Neural progenitor cell (in vitro differentiated cells): Measurements from ENCODE around the gene B3GAT1. TPM values are rescaled to one million over a fixed set of nuclear protein-coding genes. Genes with fewer than 3 reads are reported as not detected.

Experiments used
- DNase-seq: peaks from one replicate; pipeline ENCODE4 v3.0.0-alpha.2; 2016; ENCODE audit warnings: low spot score
- H2AFZ ChIP-seq: fragments of 200-600 bp; sonication (generic); replicated peaks from 2 replicates; pipeline ENCODE4 v1.6.1; 2016; ENCODE audit warnings: antibody characterized with exemption
- H3F3A ChIP-seq: fragments of 200-600 bp; sonication (generic); 2 replicates; pipeline ENCODE4 v1.6.1; 2016; ENCODE audit warnings: antibody characterized with exemption, low read depth
- H3K27ac ChIP-seq: fragments of 200-600 bp; sonication (generic); 2 replicates; pipeline ENCODE4 v1.5.1; 2016; ENCODE audit warnings: mild to moderate bottlenecking
- H3K27me3 ChIP-seq: fragments of 200-600 bp; sonication (generic); 2 replicates; pipeline ENCODE4 v1.6.1; 2016; ENCODE audit warnings: mild to moderate bottlenecking, moderate library complexity
- H3K36me3 ChIP-seq: fragments of 200-600 bp; sonication (generic); 2 replicates; pipeline ENCODE4 v1.5.1; 2016
- H3K4me1 ChIP-seq: fragments of 200-600 bp; sonication (generic); 2 replicates; pipeline ENCODE4 v1.6.1; 2016; ENCODE audit warnings: mixed run types
- H3K4me2 ChIP-seq: fragments of 200-600 bp; sonication (generic); 2 replicates; pipeline ENCODE4 v1.6.1; 2016
- H3K4me3 ChIP-seq: fragments of 200-600 bp; sonication (generic); 2 replicates; pipeline ENCODE4 v1.5.1; 2016
- H3K79me2 ChIP-seq: fragments of 200-600 bp; sonication (generic); 2 replicates; pipeline ENCODE4 v1.6.1; 2016; ENCODE audit warnings: low read depth
- H3K9ac ChIP-seq: fragments of 200-600 bp; sonication (generic); 2 replicates; pipeline ENCODE4 v1.6.1; 2016
- H3K9me3 ChIP-seq: fragments of 200-600 bp; sonication (generic); 2 replicates; pipeline ENCODE4 v1.5.1; 2016; ENCODE audit warnings: low read depth
- H4K20me1 ChIP-seq: fragments of 200-600 bp; sonication (generic); 2 replicates; pipeline ENCODE4 v1.6.1; 2016; ENCODE audit warnings: low read depth
- H3K27ac Mint-ChIP-seq: 3 replicates; pipeline ENCODE4 v1.8.0; 2021; ENCODE audit warnings: mixed read lengths
- H3K27me3 Mint-ChIP-seq: 2 replicates; pipeline ENCODE4 v1.8.0; 2022; ENCODE audit warnings: low read depth, mild to moderate bottlenecking, inconsistent platforms, moderate library complexity, mixed read lengths; ENCODE audit not compliant: insufficient read depth
- H3K36me3 Mint-ChIP-seq: 3 replicates; pipeline ENCODE4 v1.8.0; 2021; ENCODE audit warnings: mixed read lengths
- H3K4me1 Mint-ChIP-seq: 3 replicates; pipeline ENCODE4 v1.8.0; 2021; ENCODE audit warnings: mixed read lengths
- H3K4me3 Mint-ChIP-seq: 3 replicates; pipeline ENCODE4 v1.8.0; 2021; ENCODE audit warnings: mild to moderate bottlenecking, moderate library complexity, mixed read lengths
- H3K9me3 Mint-ChIP-seq: 3 replicates; pipeline ENCODE4 v1.8.0; 2020; ENCODE audit warnings: mixed read lengths
- EZH2 ChIP-seq: fragments of 200-600 bp; sonication (generic); IDR thresholded peaks from 2 replicates; pipeline ENCODE4 v1.6.1; 2017; ENCODE audit warnings: antibody characterized with exemption, mild to moderate bottlenecking, moderate library complexity
- EZH2phosphoT487 ChIP-seq: fragments of 200-600 bp; sonication (generic); IDR thresholded peaks from 2 replicates; pipeline ENCODE4 v1.6.1; 2017; ENCODE audit warnings: antibody characterized with exemption
- total RNA-seq: library from RNA; depleted of rRNA; stranded (reverse); fragments of >200 nt; gene quantifications from 2 replicates; pipeline ENCODE4 v1.2.3, GENCODE V29; 2015; ENCODE audit warnings: low replicate concordance
- TF ChIP-seq, protein P1 (sequence below): fragments of 200-600 bp; sonication (generic); IDR thresholded peaks from 2 replicates; pipeline ENCODE4 v1.5.1; 2017; ENCODE audit warnings: antibody characterized with exemption, mild to moderate bottlenecking

Gene B3GAT1
- total RNA-seq, 1 donor from 2014 or later = 11.0 TPM

DNA sequence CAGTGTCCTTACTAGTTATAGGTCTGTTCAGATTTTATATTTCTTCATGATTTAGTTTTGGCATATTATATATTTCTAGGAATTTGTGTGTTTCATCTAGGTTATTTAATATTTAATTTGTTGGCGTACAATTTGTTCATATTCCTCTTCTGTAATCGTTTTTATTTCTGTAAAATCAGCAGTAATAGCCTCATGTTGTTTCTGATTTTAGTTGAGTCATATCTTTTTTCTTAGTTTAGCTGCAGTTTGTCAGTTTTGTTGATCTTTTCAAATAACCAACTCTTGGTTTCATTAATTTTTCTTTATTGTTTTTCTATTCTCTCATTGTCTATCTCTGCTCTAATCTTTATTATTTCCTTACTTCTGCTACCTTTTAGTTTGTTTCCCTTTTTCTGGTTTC, 59.9 kb downstream of the B3GAT1 start:
- no peak overlapping the region for H3K27ac Mint-ChIP-seq
- no peaks in the 10 kb centered on the region for H3K4me1 ChIP-seq
- H3K27me3 Mint-ChIP-seq = no peaks in the 10 kb centered on the region
- H3K4me3 Mint-ChIP-seq = no peak overlapping the region
- no peak overlapping the region for H2AFZ ChIP-seq
- H3F3A ChIP-seq = no peaks in the 10 kb centered on the region
- no peaks in the 10 kb centered on the region for H4K20me1 ChIP-seq
- H3K27ac ChIP-seq = no peak overlapping the region
- TF ChIP-seq EZH2phosphoT487 (no peak), EZH2 (no peak)
- TF ChIP-seq, protein P1, sequence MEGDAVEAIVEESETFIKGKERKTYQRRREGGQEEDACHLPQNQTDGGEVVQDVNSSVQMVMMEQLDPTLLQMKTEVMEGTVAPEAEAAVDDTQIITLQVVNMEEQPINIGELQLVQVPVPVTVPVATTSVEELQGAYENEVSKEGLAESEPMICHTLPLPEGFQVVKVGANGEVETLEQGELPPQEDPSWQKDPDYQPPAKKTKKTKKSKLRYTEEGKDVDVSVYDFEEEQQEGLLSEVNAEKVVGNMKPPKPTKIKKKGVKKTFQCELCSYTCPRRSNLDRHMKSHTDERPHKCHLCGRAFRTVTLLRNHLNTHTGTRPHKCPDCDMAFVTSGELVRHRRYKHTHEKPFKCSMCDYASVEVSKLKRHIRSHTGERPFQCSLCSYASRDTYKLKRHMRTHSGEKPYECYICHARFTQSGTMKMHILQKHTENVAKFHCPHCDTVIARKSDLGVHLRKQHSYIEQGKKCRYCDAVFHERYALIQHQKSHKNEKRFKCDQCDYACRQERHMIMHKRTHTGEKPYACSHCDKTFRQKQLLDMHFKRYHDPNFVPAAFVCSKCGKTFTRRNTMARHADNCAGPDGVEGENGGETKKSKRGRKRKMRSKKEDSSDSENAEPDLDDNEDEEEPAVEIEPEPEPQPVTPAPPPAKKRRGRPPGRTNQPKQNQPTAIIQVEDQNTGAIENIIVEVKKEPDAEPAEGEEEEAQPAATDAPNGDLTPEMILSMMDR = no peak
- H3K4me3 ChIP-seq = no peak overlapping the region
- DNase-seq = no peak
- H3K27me3 ChIP-seq = no peaks in the 10 kb centered on the region
- no peak overlapping the region for H3K9ac ChIP-seq
- peaks cover 15% of the 10 kb centered on the region for H3K36me3 Mint-ChIP-seq
- no peaks in the 10 kb centered on the region for H3K4me1 Mint-ChIP-seq
- no peaks in the 10 kb centered on the region for H3K9me3 ChIP-seq
- H3K9me3 Mint-ChIP-seq = peaks cover 6% of the 10 kb centered on the region
- H3K4me2 ChIP-seq = no peak overlapping the region
- H3K79me2 ChIP-seq = no peaks in the 10 kb centered on the region
- no peaks in the 10 kb centered on the region for H3K36me3 ChIP-seq

DNA sequence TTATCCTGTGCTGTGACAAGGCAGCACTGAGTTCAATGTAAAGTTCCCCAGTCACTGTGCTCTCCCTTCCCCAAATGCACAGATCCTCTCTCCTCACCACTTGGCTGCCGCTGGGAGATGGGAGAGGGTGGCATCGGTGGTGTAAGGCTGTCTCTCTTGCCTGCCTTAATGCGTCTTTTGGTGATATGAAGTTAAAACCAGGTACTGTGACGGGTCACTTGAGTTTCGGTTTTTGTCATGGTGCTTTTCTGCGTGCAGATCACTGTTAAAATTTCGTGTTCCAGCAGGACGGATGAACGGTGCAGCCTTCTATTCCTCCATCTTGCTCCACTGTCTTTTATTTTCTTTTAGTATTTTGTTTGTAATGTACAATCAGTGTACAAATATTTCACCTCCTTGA, 61.7 kb downstream of the B3GAT1 start:
- peaks cover 15% of the 10 kb centered on the region for H3K36me3 Mint-ChIP-seq
- Histone ChIP-seq H3K9ac (no peak overlapping the region), H3K27me3 (no peaks in the 10 kb centered on the region), H3F3A (no peaks in the 10 kb centered on the region), H3K79me2 (no peaks in the 10 kb centered on the region), H3K9me3 (no peaks in the 10 kb centered on the region), H3K4me3 (no peak overlapping the region), H3K36me3 (no peaks in the 10 kb centered on the region), H3K4me1 (no peaks in the 10 kb centered on the region), H3K27ac (no peak overlapping the region), H4K20me1 (no peaks in the 10 kb centered on the region), H3K4me2 (no peak overlapping the region), H2AFZ (no peak overlapping the region)
- no peak overlapping the region for H3K27ac Mint-ChIP-seq
- H3K27me3 Mint-ChIP-seq = no peaks in the 10 kb centered on the region
- H3K9me3 Mint-ChIP-seq = peaks cover 6% of the 10 kb centered on the region
- no peak for DNase-seq
- H3K4me1 Mint-ChIP-seq = no peaks in the 10 kb centered on the region
- no peak for TF ChIP-seq EZH2
- TF ChIP-seq EZH2phosphoT487 = no peak
- TF ChIP-seq, protein P1 = no peak
- no peak overlapping the region for H3K4me3 Mint-ChIP-seq

DNA sequence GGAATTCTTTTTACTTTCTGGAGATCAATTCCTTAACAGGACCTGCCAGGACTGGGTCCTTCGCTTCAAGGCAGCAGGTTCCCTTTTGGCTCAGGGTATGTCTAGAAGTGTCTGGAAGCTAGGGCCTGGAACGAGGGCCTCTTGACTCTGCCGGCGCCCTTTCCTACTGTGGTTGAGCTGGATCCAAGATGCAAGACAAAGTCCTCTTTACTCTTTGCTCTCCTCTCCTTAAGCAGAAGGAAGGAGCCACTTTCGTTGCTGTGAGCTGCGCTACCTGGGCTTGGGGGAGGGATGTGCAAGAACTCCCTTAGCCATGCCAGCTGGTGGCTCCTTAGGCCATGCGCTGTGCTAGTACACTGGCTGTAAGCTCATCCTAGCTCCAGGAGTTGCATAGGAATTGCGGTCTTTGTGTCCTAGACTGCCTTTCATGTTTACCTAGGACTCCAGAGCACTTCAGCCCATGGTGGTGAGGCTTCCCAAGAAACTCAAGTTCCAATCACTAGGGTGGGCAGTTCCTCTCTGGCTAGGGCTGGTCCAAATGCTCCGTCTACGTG, 62.2 kb downstream of the B3GAT1 start:
- no peaks in the 10 kb centered on the region for H4K20me1 ChIP-seq
- H3K36me3 ChIP-seq = no peaks in the 10 kb centered on the region
- no peak overlapping the region for H3K4me3 Mint-ChIP-seq
- no peaks in the 10 kb centered on the region for H3F3A ChIP-seq
- TF ChIP-seq, protein P1 = no peak
- TF ChIP-seq EZH2 = no peak
- no peak for TF ChIP-seq EZH2phosphoT487
- no peak overlapping the region for H3K4me2 ChIP-seq
- H3K9ac ChIP-seq = no peak overlapping the region
- H3K27ac ChIP-seq = no peak overlapping the region
- H3K36me3 Mint-ChIP-seq = peaks cover 15% of the 10 kb centered on the region
- no peak overlapping the region for H3K27ac Mint-ChIP-seq
- H3K4me1 Mint-ChIP-seq = no peaks in the 10 kb centered on the region
- no peak for DNase-seq
- no peak overlapping the region for H3K4me3 ChIP-seq
- H3K27me3 Mint-ChIP-seq = no peaks in the 10 kb centered on the region
- H3K9me3 Mint-ChIP-seq = peaks cover 6% of the 10 kb centered on the region
- no peaks in the 10 kb centered on the region for H3K79me2 ChIP-seq
- no peaks in the 10 kb centered on the region for H3K27me3 ChIP-seq
- no peak overlapping the region for H2AFZ ChIP-seq
- no peaks in the 10 kb centered on the region for H3K9me3 ChIP-seq
- H3K4me1 ChIP-seq = no peaks in the 10 kb centered on the region
